Prostate gland (tissue), 2 donors: ENCODE data around the gene PIGN. TPM values are rescaled to one million over a fixed set of nuclear protein-coding genes. Genes with fewer than 3 reads are reported as not detected.

ENCODE experiments used
- DNase-seq: peaks from one replicate; pipeline ENCODE4 v3.0.0-alpha.2; 2019; ENCODE audit warnings: low spot score
- H3K27ac ChIP-seq, 2 donors: fragments of 200-600 bp; sonication (generic); 2 replicates each; pipeline ENCODE4 v1.5.1; 2017 to 2019
- H3K27me3 ChIP-seq: fragments of 200-600 bp; sonication (generic); replicated peaks from 2 replicates; pipeline ENCODE4 v1.5.1; 2019; ENCODE audit not compliant: insufficient read depth
- H3K36me3 ChIP-seq, 2 donors: fragments of 200-600 bp; sonication (generic); 1 replicate in 1 of 2; 2 replicates in 1 of 2; pipeline versions ENCODE4 v1.5.1 to v1.8.1; 2017 to 2019
- H3K4me1 ChIP-seq: fragments of 200-600 bp; sonication (generic); replicated peaks from 2 replicates; pipeline ENCODE4 v1.5.1; 2019
- H3K4me3 ChIP-seq, 2 donors: fragments of 200-600 bp; sonication (generic); 2 replicates each; pipeline ENCODE4 v1.5.1; 2017 to 2019
- H3K9me3 ChIP-seq: fragments of 200-600 bp; sonication (generic); 2 replicates; pipeline ENCODE4 v1.5.1; 2017
- POLR2A ChIP-seq: fragments of 450-650 bp; IDR thresholded peaks from one replicate; pipeline ENCODE4 v1.6.1; 2016; ENCODE audit warnings: antibody characterized with exemption, mild to moderate bottlenecking
- POLR2AphosphoS5 ChIP-seq: sonication (generic); formaldehyde crosslinking; IDR thresholded peaks from one replicate; pipeline ENCODE4 v1.6.1; 2017; ENCODE audit warnings: antibody characterized with exemption
- WGBS: methylation state at CpG from one replicate; pipeline ENCODE4 v1.1.5; 2018; 5-methylcytosine and 5-hydroxymethylcytosine counted together
- intact Hi-C: fragments of 100-400 bp; cut with DNase I; formaldehyde crosslinking; loops from one replicate; pipeline ENCODE4 v1.14.2; 2022
- total RNA-seq, 2 donors: library from RNA; depleted of rRNA; stranded (reverse); fragments of >200 nt; gene quantifications; one replicate each; pipeline ENCODE4 v1.1.0, GENCODE V29; 2016
- TF ChIP-seq, protein P1 (sequence below), 4 experiments: fragments of 200-600 bp in 2 of 4; fragments of 450-650 bp in 2 of 4; sonication (generic) in 2 of 4; IDR thresholded peaks; 1 replicate in 3 of 4; 2 replicates in 1 of 4; pipeline ENCODE4 v1.5.1; 2016 to 2019; ENCODE audit warnings: antibody characterized with exemption in 4 of 4, mild to moderate bottlenecking in 2 of 4, moderate library complexity in 2 of 4

PIGN gene
- total RNA-seq, 2 donors from 2014 or later, result 30.3 to 39.6 TPM

DNA sequence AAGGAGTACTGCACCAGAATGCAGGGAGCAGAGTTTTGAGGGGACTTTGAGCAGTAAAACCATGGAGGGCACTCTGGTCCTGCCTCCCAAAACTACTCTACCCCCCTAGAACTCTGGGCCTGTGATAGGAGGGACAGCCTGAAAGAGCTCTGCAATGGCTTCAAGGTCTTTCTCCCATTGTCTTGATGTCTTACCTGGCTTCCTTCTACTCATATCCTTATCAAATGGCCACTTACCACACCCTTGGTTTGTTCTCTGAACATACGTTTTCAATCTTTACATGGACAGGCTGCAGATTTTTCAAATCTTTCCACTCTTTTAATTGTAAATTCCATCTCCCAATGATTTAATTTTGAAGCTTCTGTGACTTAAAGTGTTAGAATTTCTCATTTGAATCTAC is 27.9 kb upstream of the PIGN start:
- Histone ChIP-seq H3K27ac (no peak overlapping the region), H3K27me3 (no peaks in the 10 kb centered on the region), H3K4me1 (no peaks in the 10 kb centered on the region), H3K36me3 (no peaks in the 10 kb centered on the region), H3K9me3 (no peaks in the 10 kb centered on the region), H3K4me3 (no peak overlapping the region)
- TF ChIP-seq POLR2AphosphoS5 (no peak), POLR2A (no peak)
- TF ChIP-seq, protein P1, sequence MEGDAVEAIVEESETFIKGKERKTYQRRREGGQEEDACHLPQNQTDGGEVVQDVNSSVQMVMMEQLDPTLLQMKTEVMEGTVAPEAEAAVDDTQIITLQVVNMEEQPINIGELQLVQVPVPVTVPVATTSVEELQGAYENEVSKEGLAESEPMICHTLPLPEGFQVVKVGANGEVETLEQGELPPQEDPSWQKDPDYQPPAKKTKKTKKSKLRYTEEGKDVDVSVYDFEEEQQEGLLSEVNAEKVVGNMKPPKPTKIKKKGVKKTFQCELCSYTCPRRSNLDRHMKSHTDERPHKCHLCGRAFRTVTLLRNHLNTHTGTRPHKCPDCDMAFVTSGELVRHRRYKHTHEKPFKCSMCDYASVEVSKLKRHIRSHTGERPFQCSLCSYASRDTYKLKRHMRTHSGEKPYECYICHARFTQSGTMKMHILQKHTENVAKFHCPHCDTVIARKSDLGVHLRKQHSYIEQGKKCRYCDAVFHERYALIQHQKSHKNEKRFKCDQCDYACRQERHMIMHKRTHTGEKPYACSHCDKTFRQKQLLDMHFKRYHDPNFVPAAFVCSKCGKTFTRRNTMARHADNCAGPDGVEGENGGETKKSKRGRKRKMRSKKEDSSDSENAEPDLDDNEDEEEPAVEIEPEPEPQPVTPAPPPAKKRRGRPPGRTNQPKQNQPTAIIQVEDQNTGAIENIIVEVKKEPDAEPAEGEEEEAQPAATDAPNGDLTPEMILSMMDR (IDR thresholded peaks at IDR 0.05), result no peak
- intact Hi-C loops, result no loop called here
- WGBS, result 89% methylated on average over 1 of the region's 1 CpG
- no peak for DNase-seq

- Histone ChIP-seq H3K4me3 (no peak overlapping the region), H3K27ac (no peak overlapping the region), H3K36me3 (no peaks in the 10 kb centered on the region), H3K9me3 (no peaks in the 10 kb centered on the region), H3K27me3 (no peaks in the 10 kb centered on the region), H3K4me1 (no peaks in the 10 kb centered on the region)
- no peak for TF ChIP-seq POLR2A
- no peak for TF ChIP-seq POLR2AphosphoS5
- TF ChIP-seq, protein P1 (IDR thresholded peaks at IDR 0.05), result no peak
- DNase-seq, result no peak
- intact Hi-C loops, result no loop called here
These were observed 24.5 kb upstream of the PIGN start for GRCh38 chr18:62211325-62211828.

DNA sequence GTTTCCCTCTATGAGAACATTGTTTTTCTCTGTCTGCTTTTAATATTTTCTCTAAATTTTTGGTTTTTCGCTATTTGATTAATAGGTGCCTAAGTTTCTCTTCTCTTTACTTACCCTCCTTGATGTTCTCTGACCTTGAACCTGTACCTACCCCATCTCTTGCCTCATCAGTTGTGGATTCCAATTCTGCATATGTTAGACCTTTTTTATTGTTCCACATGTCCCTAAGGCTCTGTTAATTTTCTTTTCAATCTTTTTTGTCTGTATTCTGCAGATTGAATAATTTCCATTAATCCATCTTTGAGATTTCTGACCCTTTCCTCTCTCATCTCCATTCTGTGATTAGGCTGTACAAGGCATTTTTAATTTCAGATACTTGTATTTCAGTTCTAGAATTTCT is 23.3 kb upstream of the PIGN start:
- TF ChIP-seq, protein P1 (IDR thresholded peaks at IDR 0.05), result no peak
- TF ChIP-seq POLR2A, result no peak
- TF ChIP-seq POLR2AphosphoS5, result no peak
- no peak overlapping the region for H3K4me3 ChIP-seq
- no peaks in the 10 kb centered on the region for H3K9me3 ChIP-seq
- no peak for DNase-seq
- H3K36me3 ChIP-seq, result no peaks in the 10 kb centered on the region
- H3K27me3 ChIP-seq, result no peaks in the 10 kb centered on the region
- no peaks in the 10 kb centered on the region for H3K4me1 ChIP-seq
- WGBS, result 100% methylated on average over 1 of the region's 1 CpG
- intact Hi-C loops, result no loop called here
- no peak overlapping the region for H3K27ac ChIP-seq

- Histone ChIP-seq H3K27ac (no peak overlapping the region), H3K27me3 (no peaks in the 10 kb centered on the region), H3K4me1 (no peaks in the 10 kb centered on the region), H3K9me3 (no peaks in the 10 kb centered on the region), H3K36me3 (no peaks in the 10 kb centered on the region), H3K4me3 (no peak overlapping the region)
- DNase-seq, result no peak
- no peak for TF ChIP-seq POLR2AphosphoS5
- TF ChIP-seq, protein P1 (IDR thresholded peaks at IDR 0.05), result no peak
- no peak for TF ChIP-seq POLR2A
- intact Hi-C loops, result no loop called here
These were observed 22.2 kb upstream of the PIGN start for GRCh38 chr18:62209046-62209445.

GRCh38 chr18:62206593-62206992 is 19.7 kb upstream of the PIGN start:
- Histone ChIP-seq H3K9me3 (no peaks in the 10 kb centered on the region), H3K4me3 (no peak overlapping the region), H3K36me3 (no peaks in the 10 kb centered on the region), H3K4me1 (no peaks in the 10 kb centered on the region), H3K27me3 (no peaks in the 10 kb centered on the region), H3K27ac (no peak overlapping the region)
- TF ChIP-seq POLR2AphosphoS5, result no peak
- TF ChIP-seq POLR2A, result no peak
- TF ChIP-seq, protein P1 (IDR thresholded peaks at IDR 0.05), result no peak
- intact Hi-C loops, result no loop called here
- peak; percentile 29 for DNase-seq
- 44% methylated on average over 4 of the region's 4 CpGs for WGBS
